Activated T-cell treated with anti-CD3 and anti-CD28 coated beads for 1 hour (primary cell): ENCODE data around the gene PER3.

Experiments used
- DNase-seq: peaks from one replicate; pipeline ENCODE4 v3.0.0-alpha.2; 2020; ENCODE audit warnings: low read depth

Gene PER3

DNA sequence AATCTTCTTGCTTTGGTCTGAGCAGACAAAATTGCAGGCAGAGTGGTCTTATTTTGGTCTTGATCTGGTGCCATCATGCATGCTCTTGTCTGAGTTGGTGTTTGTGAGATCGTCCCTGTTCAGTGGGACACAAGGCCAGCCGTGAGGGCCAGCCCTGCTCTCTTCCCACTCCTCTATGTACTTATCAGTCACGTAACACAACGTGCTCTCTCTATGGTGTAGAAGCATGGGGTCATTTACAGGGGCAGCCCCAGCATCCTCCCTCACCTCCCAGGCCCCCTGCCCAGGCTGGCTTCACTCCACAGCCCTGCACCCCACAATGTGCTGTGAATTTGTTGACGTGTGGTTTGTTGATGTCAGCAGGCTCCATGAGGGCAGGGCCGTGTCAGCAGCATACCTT, 87.0 kb downstream of the PER3 start:
- DNase-seq: no peak

DNA sequence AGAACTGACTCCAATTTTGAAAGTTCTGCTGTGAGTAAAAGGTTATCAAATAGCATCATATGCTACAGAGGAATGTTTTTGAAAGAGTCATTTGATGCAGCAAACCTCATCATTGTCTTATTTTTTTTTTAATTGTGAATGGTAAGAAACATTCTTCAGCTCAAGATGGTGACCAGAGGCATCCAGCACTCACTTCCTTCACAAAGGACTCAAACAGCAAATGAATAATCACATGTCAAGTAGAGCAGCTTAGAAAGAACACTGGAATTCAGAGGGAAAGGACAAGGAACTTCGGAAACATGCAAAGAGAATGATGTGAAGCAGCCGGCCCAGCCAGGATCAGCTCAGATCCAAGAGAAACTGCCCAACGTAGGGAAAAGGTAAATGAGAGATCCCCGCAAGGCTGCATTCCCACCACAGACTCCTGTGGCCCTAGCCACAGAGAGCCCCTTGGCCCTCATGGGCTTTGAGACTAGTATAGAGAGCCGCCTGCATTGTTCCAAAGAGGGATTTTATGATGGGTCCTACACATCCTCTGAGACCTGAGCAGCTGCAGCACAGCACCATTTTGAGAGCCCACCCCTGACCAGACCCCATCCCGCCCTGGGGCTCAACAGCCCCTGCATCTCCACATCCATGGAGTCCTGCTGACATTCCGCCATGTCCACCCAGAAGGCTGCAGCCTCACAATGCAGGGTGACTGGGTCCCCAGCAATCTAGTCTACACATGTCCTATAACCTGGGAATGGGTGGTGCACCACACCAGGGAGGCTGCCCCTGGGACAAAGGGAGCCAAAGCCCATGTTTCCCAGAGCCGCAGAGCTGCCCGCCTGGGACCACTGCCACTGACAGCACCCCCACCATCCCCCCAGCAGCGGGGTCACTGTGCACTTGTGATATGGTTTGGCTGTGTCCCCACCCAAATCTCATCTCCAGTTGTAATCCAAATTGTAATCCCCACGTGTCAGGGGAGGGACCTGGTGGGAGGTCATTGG, 90.0 kb downstream of the PER3 start:
- no peak for DNase-seq

GRCh38 chr1:7878027-7878426, 93.9 kb downstream of the PER3 start:
- no peak for DNase-seq

DNA sequence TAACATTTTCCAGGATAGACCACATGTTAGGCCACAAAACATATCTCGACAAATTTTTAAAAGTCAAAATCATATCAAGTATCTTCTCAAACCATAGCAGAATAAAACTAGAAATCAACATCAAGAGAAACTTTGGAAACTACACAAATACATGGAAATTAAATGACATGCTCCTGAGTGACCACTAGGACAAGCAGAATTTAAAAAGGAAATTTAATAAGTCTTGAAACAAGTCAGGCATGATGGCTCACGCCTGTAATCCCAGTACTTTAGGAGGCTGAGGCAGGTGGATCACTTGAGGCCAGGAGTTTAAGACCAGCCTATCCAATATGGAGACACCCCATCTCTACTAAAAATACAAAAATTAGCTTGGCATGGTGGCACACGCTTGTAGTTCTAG, 95.1 kb downstream of the PER3 start:
- no peak for DNase-seq

GRCh38 chr1:7884757-7885156, 100.7 kb downstream of the PER3 start:
- DNase-seq: no peak

DNA sequence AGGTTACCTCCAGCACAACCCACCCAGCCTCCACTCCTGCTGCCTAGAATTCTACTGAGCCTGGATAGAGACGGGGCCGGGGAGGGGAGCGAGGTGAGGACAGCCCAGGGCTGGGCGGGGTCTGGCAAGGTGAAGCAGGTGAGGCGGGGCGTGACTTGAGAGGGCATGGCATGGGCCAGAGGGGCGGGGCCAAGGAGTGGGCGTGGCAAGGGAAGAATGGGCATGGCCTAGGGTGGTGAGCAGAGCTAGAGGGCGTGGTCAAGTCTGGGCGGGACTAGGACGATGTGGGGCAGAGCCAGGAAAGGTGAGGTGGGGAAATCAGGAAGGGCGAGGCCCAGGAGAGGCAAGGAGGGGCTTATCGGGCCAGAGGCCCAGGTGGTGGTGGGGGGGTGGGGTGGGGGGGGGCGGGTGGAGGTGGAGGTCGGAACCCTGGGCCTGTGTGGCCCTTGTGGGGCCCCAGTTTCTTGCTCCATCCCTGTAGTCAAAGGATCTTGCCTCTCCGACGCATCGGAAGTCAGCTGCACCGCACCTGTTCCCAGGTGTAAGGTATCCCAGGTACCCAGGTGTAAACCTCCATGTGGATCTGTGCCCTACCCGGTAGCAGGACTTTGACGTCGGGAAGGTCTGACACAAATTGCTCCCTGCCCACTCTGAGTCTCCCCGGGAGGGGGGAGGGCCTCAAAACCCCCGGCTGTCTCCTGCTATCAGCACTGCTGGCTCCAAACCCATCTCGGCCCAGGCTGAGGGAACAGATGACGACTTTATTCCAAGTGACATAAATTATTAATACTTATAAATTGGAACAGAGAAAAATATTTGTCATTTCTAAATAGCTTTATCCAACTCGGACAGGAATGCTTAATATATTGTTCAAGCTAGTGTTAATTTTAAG, 101.7 kb downstream of the PER3 start:
- no peak for DNase-seq

- DNase-seq: no peak
Measured at GRCh38 chr1:7886405-7886745, 102.3 kb downstream of the PER3 start.

DNA sequence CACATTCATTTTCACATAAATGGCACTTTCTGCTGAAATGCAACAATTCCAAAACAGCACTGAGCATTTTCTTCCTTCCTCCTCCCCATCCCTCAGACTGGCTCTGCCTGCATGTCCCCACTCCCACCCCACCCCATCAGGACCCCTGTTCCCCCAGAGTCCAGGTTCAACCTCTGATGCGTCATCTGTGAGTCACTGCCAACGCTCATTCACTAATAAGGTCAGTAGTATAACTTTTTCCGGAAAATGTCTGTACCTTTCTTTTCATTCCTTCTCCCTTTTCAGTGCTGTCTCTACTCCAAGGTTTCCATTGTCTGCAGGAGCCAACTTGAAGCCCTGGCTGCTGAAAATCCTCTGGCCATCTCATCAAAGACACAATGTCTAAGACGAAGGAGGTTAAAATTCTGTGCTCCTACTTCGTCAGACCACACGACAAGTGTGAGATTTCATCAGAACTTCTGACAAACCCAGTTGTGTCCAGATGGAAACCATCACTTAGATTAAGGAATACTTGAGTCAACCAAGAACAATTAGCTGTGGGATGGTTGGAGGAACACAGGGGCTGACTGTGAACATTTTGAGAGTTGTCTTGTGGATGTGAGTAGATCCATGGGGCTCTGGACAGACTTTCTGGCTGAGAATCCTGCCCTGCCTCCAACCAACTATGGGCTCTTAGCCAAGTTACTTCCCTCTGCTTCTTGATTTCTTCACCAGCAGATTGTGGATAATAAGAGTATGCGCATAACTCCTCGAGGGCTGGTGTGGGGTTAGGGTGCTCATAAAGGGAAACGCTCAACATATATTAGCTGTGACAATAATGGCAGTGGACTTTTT, 104.4 kb downstream of the PER3 start:
- no peak for DNase-seq

- no peak for DNase-seq
Measured at GRCh38 chr1:7890853-7891252, 106.8 kb downstream of the PER3 start.

DNA sequence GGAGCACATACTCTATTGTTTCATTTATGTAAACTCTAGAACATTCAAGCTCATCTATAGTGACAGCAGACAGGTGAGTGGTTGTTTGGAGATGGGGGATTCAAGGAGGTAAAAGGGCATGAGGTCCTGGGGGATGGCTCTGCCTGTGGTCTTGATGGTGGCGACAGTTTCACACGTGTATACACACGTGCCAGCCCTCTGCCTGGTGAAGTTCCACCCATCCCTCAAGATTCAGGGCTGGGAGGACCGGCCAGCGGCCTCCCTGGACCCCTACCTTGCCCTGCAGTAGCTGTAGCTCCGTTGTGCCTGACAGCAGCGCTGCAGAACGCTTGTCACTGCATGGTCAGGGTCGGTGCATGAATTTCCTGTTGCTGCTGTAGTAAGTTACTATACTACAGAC, 107.7 kb downstream of the PER3 start:
- no peak for DNase-seq

- DNase-seq: no peak
Measured at GRCh38 chr1:7893529-7894180, 109.6 kb downstream of the PER3 start.
